Stomach (tissue), 9 donors: Measurements from ENCODE around the gene TP53TG5. TPM values are rescaled to one million over a fixed set of nuclear protein-coding genes. Genes with fewer than 3 reads are reported as not detected.
A peak's percentile ranks its signal among the peaks of the same experiment; 100 is the strongest.

Experiments used
- DNase-seq, 2 donors: peaks; one replicate each; pipeline versions ENCODE4 v3.0.0 to v3.0.0-alpha.2; 2013 to 2019
- H3K27ac ChIP-seq, 5 donors: fragments of 200-600 bp in 4 of 5; sonication (generic) in 4 of 5; one replicate each; pipeline ENCODE4 v1.5.1; 2013 to 2019; ENCODE audit warnings: mild to moderate bottlenecking in 1 of 5, moderate library complexity in 1 of 5
- H3K27me3 ChIP-seq, 3 donors: fragments of 200-600 bp; sonication (generic); one replicate each; pipeline ENCODE4 v1.5.1; 2017 to 2019; ENCODE audit warnings: mixed run types in 1 of 3
- H3K36me3 ChIP-seq, 4 donors: fragments of 200-600 bp; sonication (generic); 1 replicate in 3 of 4; 2 replicates in 1 of 4; pipeline ENCODE4 v1.5.1; 2016 to 2019
- H3K4me1 ChIP-seq, 4 donors: fragments of 200-600 bp; sonication (generic); one replicate each; pipeline ENCODE4 v1.5.1; 2016 to 2019
- H3K4me3 ChIP-seq, 4 donors: fragments of 200-600 bp; sonication (generic) in 3 of 4; one replicate each; pipeline ENCODE4 v1.5.1; 2016 to 2019; ENCODE audit warnings: mild to moderate bottlenecking in 1 of 4
- H3K9me3 ChIP-seq, 4 donors: fragments of 200-600 bp; sonication (generic); one replicate each; pipeline ENCODE4 v1.5.1; 2016 to 2019
- EP300 ChIP-seq: sonication (generic); formaldehyde crosslinking; IDR thresholded peaks from one replicate; pipeline ENCODE4 v1.6.1; 2017; ENCODE audit warnings: antibody characterized with exemption
- POLR2A ChIP-seq, 4 donors: fragments of 450-650 bp; IDR thresholded peaks; one replicate each; pipeline ENCODE4 v1.6.1; 2016; ENCODE audit warnings: antibody characterized with exemption in 4 of 4, control low read depth in 2 of 4, mild to moderate bottlenecking in 1 of 4, moderate library complexity in 1 of 4
- POLR2AphosphoS5 ChIP-seq, 3 donors: sonication (generic); formaldehyde crosslinking; IDR thresholded peaks; one replicate each; pipeline ENCODE4 v1.6.1; 2016; ENCODE audit warnings: antibody characterized with exemption in 3 of 3
- WGBS, 5 donors: extraction: QIAGEN DNeasy Blood & Tissue Kit in 3 of 5; methylation state at CpG; one replicate each; pipeline versions ENCODE4 v1.1.5 to v1.1.7; 2013 to 2018; 5-methylcytosine and 5-hydroxymethylcytosine counted together
- intact Hi-C: fragments of 100-400 bp; cut with DNase I; formaldehyde crosslinking; loops from one replicate; pipeline ENCODE4 v1.15.1; 2023; ENCODE audit warnings: low total_unique reads
- polyA plus RNA-seq, 3 donors: library from polyadenylated mRNA; stranded (reverse); fragments of 200-250 nt; gene quantifications; one replicate each; pipeline ENCODE4 v1.2.3, GENCODE V29; 2013
- total RNA-seq, 5 donors: library from RNA; depleted of rRNA; stranded (reverse); fragments of >200 nt; gene quantifications; one replicate each; pipeline versions ENCODE4 v1.1.0 to v1.2.3, GENCODE V29; 2014 to 2016
- TF ChIP-seq, protein P1 (sequence below), 7 experiments: fragments of 450-650 bp in 4 of 7; fragments of 200-600 bp in 3 of 7; sonication (generic) in 3 of 7; IDR thresholded peaks; one replicate each; pipeline ENCODE4 v1.5.1; 2016 to 2019; ENCODE audit warnings: antibody characterized with exemption in 7 of 7, control low read depth in 2 of 7, mild to moderate bottlenecking in 1 of 7
- donor health status: healthy with polysubstance abuse.
- donor health status: Bipolar disorder and iron deficiency.
- donor health status: healthy.

The TP53TG5 gene
- total and polyA plus RNA-seq, 8 donors: 0.12 to 0.33 TPM; not detected in 6

DNA sequence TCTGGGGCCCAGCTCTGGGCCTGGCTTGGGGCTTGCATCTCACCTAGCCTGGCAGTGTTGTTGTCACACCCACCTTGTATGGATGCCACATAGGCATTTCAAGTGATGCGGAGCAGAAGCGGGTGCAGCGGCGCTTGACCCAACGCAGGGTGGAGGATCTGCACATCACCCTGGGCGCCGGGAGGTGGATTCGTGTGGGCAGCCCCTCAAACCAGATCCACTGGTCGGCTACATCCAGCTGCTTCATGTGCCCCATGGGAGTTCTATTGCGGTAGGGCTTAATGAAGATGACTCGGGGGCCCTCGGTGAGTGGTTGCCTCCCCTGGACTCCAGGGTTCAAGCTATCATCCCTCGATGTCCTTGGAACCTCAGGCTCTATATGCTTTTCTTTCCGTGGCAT is 3.2 kb downstream of the TP53TG5 start:
- Histone ChIP-seq H3K4me1 (peaks cover 14 to 25% (median 20%) of the 10 kb centered on the region in 4 donors), H3K9me3 (no peaks in the 10 kb centered on the region), H3K36me3 (peaks cover 0 to 17% (median 8%) of the 10 kb centered on the region in 4 donors), H3K27ac (no peak overlapping the region), H3K4me3 (no peak overlapping the region), H3K27me3 (no peaks in the 10 kb centered on the region)
- intact Hi-C loops: loop anchor here (5.0 kb wide), 1 partner anchor 57 kb away; no protein-coding TSS in a partner anchor
- DNase-seq: no peak
- 92 to 96% (median 95%) methylated on average over 10 to 14 of the region's 14 CpGs for WGBS, 5 donors
- no peak for TF ChIP-seq POLR2AphosphoS5 (IDR thresholded peaks at IDR 0.05)
- TF ChIP-seq, protein P1, sequence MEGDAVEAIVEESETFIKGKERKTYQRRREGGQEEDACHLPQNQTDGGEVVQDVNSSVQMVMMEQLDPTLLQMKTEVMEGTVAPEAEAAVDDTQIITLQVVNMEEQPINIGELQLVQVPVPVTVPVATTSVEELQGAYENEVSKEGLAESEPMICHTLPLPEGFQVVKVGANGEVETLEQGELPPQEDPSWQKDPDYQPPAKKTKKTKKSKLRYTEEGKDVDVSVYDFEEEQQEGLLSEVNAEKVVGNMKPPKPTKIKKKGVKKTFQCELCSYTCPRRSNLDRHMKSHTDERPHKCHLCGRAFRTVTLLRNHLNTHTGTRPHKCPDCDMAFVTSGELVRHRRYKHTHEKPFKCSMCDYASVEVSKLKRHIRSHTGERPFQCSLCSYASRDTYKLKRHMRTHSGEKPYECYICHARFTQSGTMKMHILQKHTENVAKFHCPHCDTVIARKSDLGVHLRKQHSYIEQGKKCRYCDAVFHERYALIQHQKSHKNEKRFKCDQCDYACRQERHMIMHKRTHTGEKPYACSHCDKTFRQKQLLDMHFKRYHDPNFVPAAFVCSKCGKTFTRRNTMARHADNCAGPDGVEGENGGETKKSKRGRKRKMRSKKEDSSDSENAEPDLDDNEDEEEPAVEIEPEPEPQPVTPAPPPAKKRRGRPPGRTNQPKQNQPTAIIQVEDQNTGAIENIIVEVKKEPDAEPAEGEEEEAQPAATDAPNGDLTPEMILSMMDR (IDR thresholded peaks at IDR 0.05): no peak
- TF ChIP-seq POLR2A (IDR thresholded peaks at IDR 0.05): no peak
- no peak for TF ChIP-seq EP300

DNA sequence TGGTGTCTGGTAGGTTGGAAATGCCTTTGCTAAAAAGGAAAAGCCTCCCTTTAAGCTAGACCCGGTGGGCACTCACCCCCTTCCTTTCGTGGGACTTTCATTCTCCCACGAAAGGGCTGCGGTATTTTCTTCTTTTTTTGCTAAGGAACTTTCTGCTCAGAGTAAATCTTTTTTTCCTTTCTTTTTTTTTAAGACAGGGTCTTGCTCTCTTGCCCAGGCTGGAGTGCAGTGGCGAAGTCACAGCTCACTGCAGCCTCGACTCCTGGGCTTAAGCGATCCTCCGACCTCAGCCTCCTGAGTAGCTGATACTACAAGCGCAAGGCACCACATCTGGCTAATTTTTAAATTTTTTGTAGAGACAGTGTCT is 4.0 kb downstream of the TP53TG5 start:
- intact Hi-C loops: no loop called here
- WGBS, 5 donors: 57 to 60% (median 59%) methylated on average over 9 of the region's 9 CpGs
- H3K27me3 ChIP-seq: no peaks in the 10 kb centered on the region
- peaks cover 14 to 26% (median 20%) of the 10 kb centered on the region in 4 donors for H3K4me1 ChIP-seq
- peak overlapping the region in 4 of 5 donors; percentile 51 to 85 (median 81) for H3K27ac ChIP-seq
- H3K4me3 ChIP-seq: peak overlapping the region; percentile 45 to 52 (median 50)
- DNase-seq: no peak
- H3K36me3 ChIP-seq: peaks cover 0 to 17% (median 8%) of the 10 kb centered on the region in 4 donors
- TF ChIP-seq, protein P1 (IDR thresholded peaks at IDR 0.05): no peak
- no peak for TF ChIP-seq POLR2AphosphoS5 (IDR thresholded peaks at IDR 0.05)
- TF ChIP-seq EP300: no peak
- no peak for TF ChIP-seq POLR2A (IDR thresholded peaks at IDR 0.05)
- no peaks in the 10 kb centered on the region for H3K9me3 ChIP-seq

DNA sequence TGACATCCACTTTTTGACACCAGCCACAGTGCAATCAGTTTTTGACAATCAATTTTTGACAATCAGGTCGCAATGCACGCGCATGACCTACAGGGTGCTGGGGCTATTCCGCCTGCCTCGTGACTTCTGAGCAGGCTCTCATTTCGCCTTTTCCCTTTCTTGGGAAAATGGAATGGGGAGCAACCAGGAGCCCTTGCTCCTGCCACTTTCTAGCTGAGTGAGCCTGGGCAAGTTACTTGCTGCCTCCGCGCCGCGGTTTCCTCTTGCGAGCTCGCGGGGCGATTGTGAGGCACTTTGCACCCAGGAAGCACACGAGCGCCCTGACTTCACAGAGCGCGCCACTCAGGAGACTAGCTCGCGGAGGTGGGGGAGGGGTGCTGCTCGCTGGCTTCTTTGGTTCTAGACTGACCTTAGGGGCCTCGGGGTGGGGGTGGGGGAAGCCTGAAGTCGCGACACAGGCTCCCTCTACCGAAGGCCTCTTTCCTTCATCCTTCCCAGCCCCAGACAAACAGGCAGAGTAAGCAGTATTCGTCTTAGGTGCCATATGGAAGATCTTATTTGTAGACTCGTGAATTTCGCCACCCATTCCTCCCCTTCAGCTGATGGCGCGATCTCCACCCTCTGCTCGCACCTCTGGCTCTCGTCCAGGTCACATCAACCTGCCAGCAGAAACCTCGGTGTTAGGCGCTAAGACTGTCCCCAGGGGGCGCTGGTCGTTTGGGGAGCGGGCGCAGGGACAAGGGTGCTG is 4.6 kb downstream of the TP53TG5 start:
- DNase-seq: peak; percentile 92 to 95
- intact Hi-C loops: no loop called here
- H3K4me1 ChIP-seq: peaks cover 14 to 32% (median 20%) of the 10 kb centered on the region in 4 donors
- WGBS, 5 donors: 3 to 6% (median 4%) methylated on average over 35 to 38 of the region's 38 CpGs
- no peaks in the 10 kb centered on the region for H3K27me3 ChIP-seq
- H3K27ac ChIP-seq: peak overlapping the region; percentile 2 to 85 (median 78)
- no peak for TF ChIP-seq POLR2A (IDR thresholded peaks at IDR 0.05)
- no peak for TF ChIP-seq EP300
- TF ChIP-seq POLR2AphosphoS5 (IDR thresholded peaks at IDR 0.05): peak; percentile 19 to 80 (median 29)
- TF ChIP-seq, protein P1 (IDR thresholded peaks at IDR 0.05): peak in 5 of 7 experiments; percentile 73 to 94 (median 85)
- peaks cover 0 to 20% (median 10%) of the 10 kb centered on the region in 4 donors for H3K36me3 ChIP-seq
- no peaks in the 10 kb centered on the region for H3K9me3 ChIP-seq
- peak overlapping the region; percentile 45 to 52 (median 50) for H3K4me3 ChIP-seq

DNA sequence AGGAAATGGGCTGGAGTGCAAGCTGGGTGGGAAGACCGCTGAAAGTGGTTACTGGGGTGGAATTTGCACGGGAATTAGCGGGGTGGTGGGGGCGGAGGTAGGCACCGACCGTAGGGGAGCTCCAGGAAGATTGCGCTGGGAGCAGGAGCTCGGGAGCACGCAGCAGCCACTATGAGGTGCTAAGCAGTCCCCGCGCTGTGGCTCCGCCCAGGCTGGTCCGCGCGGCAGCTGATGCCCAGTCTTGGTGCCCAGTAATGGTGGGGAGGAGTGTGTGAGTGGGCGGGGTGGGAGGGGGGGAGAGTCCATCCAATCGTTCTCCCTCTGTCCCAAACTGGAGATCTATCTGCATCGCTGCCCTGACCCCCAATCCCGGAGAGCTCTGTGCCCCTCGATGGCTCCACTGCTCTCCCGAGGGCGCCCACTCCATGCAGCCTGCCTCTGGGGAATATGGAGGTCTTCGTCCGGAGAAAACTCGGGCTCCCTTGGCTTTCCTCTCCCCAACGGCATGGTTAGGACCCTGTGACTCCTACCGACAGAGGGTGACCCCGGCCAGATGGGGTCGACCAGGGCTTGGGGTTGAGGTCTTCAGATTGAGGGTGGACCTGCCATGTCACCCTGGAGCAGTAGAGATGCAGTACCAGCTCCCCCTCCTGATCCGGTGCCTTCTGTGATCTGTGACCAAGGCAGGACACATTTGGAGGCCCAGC is 5.3 kb downstream of the TP53TG5 start:
- H3K4me1 ChIP-seq: peaks cover 14 to 38% (median 20%) of the 10 kb centered on the region in 4 donors
- no peaks in the 10 kb centered on the region for H3K9me3 ChIP-seq
- H3K4me3 ChIP-seq: peak overlapping the region; percentile 45 to 52 (median 50)
- TF ChIP-seq, protein P1 (IDR thresholded peaks at IDR 0.05): no peak
- no peak for TF ChIP-seq POLR2AphosphoS5 (IDR thresholded peaks at IDR 0.05)
- no peaks in the 10 kb centered on the region for H3K27me3 ChIP-seq
- peaks cover 3 to 28% (median 18%) of the 10 kb centered on the region in 4 donors for H3K36me3 ChIP-seq
- intact Hi-C loops: no loop called here
- 33 to 49% (median 41%) methylated on average over 26 to 30 of the region's 30 CpGs for WGBS, 5 donors
- peak overlapping the region; percentile 2 to 85 (median 78) for H3K27ac ChIP-seq
- peak in 1 of 2 donors; percentile 57 for DNase-seq
